Prostate gland (tissue), 2 donors: Measurements from ENCODE around the gene PAFAH1B1.

ENCODE experiments used
- CTCF ChIP-seq, 4 experiments: fragments of 200-600 bp in 2 of 4; fragments of 450-650 bp in 2 of 4; sonication (generic) in 2 of 4; IDR thresholded peaks; 1 replicate in 3 of 4; 2 replicates in 1 of 4; pipeline ENCODE4 v1.5.1; 2016 to 2019; ENCODE audit warnings: antibody characterized with exemption in 4 of 4, mild to moderate bottlenecking in 2 of 4, moderate library complexity in 2 of 4
- POLR2A ChIP-seq: fragments of 450-650 bp; IDR thresholded peaks from one replicate; pipeline ENCODE4 v1.6.1; 2016; ENCODE audit warnings: antibody characterized with exemption, mild to moderate bottlenecking

DNA sequence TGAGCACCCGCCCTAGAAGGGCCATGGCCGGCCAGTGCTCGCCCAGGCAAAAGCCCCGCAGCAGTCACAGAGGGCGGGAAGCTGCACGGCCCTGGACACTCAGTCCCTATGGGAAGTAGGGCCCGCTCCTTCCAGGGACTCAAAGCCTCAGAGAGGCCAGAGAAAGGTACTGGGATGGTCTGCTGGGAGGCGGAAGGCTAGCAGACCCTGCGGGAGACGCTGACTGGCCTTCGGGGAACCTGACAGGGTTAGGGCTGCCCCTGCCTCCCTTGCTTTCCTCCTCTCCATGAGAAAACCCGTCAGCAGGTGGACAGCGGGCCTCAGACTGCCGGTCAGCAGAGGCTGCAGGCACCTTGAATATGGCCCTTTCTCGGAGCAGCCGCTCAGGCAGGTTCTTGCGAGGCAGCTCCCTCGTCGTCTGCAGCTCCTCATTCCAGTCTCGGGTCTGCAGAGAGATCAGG lies 106.6 kb downstream of the PAFAH1B1 start:
- TF ChIP-seq POLR2A: no peak
- TF ChIP-seq CTCF (IDR thresholded peaks at IDR 0.05): no peak
